NCI-H2227 treated with DMSO at 0.1 percent for 48 hours (cell line): Measurements from ENCODE around the gene OR4C13.
"Not testable (repeated sequence)": the region's sequence is repeated elsewhere in the genome, so short reads cannot be mapped to it uniquely, and the experiment has no call there.

Source experiments
- DNase-seq: peaks from one replicate; lab custom pipeline; 2025; lab: John Stamatoyannopoulos, UW

OR4C13 gene

DNA sequence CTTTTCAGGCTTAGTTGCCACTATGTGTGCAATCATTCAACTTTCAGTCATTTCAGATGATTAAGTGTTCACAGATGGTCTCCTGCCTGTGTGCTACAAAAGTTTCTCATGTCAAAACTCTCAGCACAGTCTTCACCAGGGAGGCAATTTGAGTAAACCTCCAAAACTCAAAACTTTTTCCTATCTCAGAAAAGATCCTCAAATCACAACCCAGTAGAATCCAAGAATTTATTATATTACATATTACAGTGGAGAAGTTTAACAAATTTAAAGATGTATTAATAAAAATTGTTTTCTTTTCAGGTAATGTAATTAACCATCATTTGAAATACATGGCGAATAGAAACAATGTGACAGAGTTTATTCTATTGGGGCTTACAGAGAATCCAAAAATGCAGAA is at the start of gene OR4C13:
Gene OR4C13, plus strand, starts transcription at position 301 of the 400 bp plus-strand sequence. Its CDS starts 32 bp downstream, at position 333.
- DNase-seq: no peak

DNA sequence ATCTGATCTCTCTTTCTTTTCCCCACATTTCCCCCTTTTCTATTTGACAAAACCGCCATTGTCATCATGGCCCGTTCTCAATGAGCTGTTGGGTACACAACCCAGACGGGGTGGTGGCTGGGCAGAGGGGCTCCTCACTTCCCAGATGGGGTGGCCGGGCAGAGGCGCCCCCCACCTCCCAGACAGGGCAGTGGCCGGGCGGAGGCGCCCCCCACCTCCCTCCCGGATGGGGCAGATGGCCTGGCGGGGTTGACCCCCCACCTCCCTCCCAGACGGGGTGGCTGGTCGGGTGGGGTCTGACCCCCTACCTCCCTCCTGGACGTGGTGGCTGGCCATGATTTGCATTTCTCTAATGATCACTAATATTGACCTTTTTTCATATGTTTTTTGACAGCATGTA is 40.7 kb upstream of the OR4C13 start:
- not testable (repeated sequence) for DNase-seq

DNA sequence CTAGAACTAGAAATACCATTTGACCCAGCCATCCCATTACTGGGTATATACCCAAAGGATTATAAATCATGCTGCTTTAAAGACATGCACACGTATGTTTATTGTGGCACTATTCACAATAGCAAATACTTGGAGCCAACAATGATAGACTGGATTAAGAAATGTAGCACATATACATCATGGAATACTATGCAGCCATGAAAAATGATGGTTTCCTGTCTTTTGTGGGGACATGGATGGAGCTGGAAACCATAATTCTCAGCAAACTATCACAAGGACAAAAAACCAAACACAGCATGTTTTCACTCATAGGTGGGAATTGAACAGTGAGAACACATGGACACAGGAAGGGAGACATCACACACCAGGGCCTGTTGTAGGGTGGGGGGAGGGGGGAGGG is 3.5 kb upstream of the OR4C13 start:
- DNase-seq: not testable (repeated sequence)

DNA sequence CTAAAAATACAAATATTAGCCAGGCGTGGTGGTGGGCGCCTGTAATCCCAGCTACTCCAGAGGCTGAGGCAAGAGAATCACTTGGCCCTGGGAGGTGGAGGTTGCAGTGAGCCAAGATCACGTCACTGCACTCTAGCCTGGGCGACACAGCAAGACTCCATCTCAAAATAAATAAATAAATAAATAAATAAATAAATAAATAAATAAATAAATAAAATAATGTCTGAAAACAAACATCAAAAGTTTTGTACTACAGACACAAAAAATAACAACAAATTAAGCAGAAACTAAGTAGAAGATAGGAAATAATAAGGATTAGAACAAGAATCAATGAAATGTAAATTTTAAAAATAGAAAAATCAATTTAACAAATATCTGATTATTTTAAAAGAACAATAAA is 21.2 kb downstream of the OR4C13 start:
- DNase-seq: not testable (repeated sequence)

DNA sequence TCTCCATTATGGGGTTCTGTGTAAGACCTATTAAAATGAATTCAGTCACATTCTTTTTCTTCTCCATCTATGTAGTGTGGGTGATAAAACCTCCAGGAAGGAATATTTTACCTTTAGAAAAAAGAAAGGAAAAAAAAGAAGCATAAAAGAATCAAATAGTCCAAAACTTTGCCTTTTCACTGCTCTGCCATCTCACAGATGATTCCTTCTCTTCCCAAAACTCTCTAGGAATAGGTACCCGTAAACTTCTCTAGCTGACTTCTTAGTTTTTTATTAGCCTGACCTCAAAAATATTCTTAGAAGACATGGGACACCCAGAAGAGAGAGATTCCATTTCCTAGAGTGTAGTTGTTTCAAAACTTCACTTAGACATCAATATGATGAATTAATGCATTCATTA is 30.2 kb downstream of the OR4C13 start, which contains the start of gene OR4C12:
Gene OR4C12, minus strand, starts transcription at position 101 of the 400 bp plus-strand sequence. Its CDS starts 34 bp downstream, at position 67.
- DNase-seq: not testable (repeated sequence)

DNA sequence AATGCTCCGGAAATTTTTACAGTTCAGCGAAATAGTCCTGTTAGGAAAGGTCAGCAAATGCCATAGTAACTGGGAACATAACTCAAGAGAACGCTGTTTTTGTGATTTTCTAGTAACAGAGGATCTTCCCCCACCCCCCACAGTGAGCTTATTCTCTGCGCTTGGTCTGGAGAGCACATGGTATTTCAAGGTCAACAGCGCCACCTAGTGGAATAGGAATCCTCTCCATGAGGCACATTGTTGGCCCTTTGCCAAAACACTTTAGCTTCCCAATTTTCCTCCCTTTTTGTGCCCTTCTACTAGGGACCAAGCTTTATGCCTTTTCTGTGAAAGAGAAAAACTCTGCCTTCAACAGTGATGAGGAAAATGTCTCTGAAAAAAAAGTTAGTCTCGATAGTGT is 43.4 kb downstream of the OR4C13 start:
- no peak for DNase-seq
